Thyroid gland (tissue), 4 donors: Measurements from ENCODE around the gene PCP2.

Experiments used
- CTCF ChIP-seq, 6 experiments: fragments of 200-600 bp in 3 of 6; fragments of 450-650 bp in 3 of 6; sonication (generic) in 3 of 6; IDR thresholded peaks; one replicate each; pipeline ENCODE4 v1.5.1; 2016 to 2019; ENCODE audit warnings: antibody characterized with exemption in 6 of 6, mild to moderate bottlenecking in 2 of 6, inconsistent platforms in 1 of 6, moderate library complexity in 1 of 6
- POLR2A ChIP-seq, 2 donors: fragments of 450-650 bp; IDR thresholded peaks; one replicate each; pipeline ENCODE4 v1.6.1; 2017; ENCODE audit warnings: antibody characterized with exemption in 2 of 2, mild to moderate bottlenecking in 2 of 2, moderate library complexity in 1 of 2

- TF ChIP-seq CTCF (IDR thresholded peaks at IDR 0.05) (no peak), POLR2A (IDR thresholded peaks at IDR 0.05) (no peak)
Observed at GRCh38 chr19:7610491-7611240, 22.9 kb downstream of the PCP2 start.
